GM19025 (cell line): Measurements from ENCODE around the gene EPB41L4B.
"Not testable (repeated sequence)": the region's sequence is repeated elsewhere in the genome, so short reads cannot be mapped to it uniquely, and the experiment has no call there.

ENCODE experiments used
- ATAC-seq: cut with Tn5 transposase; IDR thresholded peaks from one replicate; pipeline ENCODE4 v1.9.1; 2021; ENCODE audit warnings: mild to moderate bottlenecking, low read depth, moderate library complexity; ENCODE audit not compliant: unreplicated experiment

Gene EPB41L4B

DNA sequence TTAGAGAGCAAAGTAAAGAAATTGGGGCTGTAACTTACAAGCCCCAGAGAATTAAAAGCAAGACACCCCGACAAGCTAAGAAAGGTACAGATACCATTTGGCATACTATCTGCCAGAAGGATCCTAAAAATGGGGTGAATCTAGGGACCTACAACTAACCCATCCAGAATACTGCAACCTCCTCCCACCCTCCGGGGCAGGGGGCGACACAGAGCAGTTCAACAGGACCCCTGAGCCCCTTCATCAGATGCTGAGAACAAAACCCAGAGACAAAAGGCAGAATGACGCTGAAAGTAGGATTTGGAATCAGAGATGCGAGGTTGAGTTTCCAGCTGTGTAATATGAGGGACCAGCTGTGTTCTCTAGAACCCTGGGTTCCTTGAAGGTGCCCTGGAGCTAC is 71.2 kb downstream of the EPB41L4B start:
- ATAC-seq, result no peak

DNA sequence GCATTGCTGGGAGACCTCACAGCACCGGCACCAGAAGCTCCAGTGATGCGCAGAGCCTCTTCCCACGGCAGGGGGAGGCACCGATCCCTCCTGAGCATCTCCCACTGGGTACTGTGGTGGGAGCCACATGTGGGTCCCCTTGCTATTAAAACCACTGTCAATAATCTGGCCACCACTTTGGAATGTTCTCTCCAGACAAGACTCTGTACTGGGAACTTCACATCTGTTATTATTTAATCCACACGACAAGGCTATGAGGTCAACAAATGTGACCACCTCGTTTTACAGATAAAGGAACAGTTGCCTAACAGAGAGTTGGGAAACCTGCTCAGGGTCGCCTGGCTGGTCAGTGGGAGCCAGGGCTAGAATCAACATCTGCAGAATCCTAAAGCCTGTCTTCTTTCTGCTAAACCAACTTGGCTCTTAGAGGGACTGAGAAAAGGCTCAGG is 72.7 kb downstream of the EPB41L4B start:
- ATAC-seq, result no peak

DNA sequence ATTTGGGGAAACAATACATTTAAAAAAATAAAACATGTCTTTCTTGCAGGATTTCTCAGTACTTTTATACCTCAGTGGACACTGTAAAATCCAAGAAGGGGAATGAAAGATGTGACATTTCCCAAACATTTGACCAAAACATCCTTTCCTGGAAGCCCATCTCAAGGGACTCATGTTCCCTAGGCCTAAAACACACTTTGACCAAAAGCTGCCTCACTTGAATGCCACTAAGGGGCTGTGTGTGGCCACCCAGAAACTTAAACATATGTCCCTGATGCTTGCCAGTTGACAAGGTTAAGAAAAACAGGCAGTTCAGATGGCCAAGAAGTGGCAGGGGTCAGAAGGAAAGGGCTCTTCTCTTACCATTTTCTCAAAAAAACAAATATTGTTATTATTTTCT is 73.6 kb downstream of the EPB41L4B start:
- no peak for ATAC-seq

DNA sequence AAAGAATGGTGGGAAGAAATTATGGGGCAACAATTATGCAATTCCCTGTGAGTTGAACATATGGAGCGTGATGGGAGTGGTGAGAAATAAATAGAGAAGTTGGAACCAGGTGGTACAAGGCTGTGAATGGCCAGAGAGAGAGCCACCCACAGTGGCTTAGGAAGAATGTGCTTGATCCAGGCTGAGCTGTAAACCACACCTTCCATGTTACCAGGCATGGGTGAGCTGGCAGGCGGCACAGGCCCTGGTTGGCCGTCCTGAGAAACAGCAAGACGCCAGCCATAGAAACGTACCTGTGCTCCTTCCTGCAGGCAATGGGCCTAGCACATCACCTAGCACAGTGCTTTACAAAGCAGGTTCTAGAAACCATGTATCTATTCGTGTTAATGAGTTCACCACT is 74.3 kb downstream of the EPB41L4B start:
- ATAC-seq, result no peak

DNA sequence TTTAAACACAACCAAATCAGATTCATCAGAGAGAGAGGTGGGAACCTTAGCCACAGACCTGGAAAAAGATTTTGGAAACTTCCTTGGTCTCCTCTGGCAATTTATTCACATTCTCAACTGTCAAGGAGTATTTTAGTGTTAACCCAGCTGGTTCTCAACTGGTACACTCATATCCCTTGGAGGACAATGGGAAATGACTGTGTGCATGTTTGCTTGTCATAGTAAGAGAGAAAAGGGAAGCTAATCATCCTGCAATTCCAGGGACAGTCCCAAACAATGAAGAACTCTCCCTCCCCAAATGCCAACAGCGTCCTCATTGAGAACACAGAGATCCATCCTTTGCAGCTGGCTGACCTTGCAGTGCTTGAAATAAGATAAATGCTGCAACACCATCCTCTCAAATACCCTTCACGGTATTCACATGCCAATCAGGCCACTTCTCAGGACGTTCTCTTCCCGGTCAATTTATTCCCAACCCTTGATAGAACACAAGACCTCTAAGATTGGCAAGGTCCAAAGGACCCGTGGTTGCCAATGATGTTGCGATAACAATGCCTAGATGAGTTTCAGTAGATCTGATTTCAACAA is 75.5 kb downstream of the EPB41L4B start:
- no peak for ATAC-seq

DNA sequence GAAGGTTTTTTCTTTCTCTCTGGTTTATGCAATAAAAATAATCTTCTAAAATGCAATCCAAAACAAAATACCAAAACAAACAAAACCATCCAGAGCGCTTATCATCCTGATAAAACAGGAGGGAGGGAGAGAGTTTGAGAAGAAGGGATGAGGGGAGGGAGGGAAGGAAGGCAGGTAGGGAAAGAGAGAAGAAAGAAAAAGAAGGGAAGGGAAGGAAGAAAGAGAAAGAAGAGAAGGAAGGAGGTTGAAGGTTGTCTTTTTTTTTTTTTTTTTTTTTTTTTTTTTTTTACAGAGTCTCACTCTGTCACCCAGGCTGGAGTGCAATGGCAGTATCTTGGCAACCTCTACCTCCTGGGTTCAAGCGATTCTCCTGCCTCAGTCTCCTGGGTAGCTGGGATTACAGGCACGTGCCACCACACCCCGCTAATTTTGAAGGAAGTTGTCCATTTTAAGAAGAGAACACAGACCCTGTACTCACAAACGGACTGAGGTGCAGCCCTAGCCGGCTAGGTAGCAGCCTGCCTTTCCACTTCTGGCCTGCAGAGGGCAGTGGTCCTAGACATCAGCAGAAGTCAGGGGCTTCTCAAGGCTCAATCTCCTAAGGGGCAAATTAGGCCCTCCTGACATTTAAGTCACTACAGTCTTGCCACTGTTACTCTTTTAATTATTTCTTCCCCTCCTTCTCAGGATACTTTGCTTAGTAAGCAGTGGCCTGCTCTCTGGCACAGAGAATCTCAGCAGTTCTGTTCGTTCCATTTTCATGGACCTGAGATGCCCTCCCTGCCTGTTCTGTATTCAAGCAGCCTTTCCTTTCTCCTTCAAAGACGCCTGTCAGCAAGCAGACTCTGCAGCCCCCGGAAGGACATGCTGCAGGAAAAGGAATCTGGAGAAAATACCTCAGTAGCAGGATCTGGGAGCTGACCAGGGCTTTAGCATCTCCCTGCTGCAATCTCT is 76.4 kb downstream of the EPB41L4B start:
- peak; percentile 69 for ATAC-seq

DNA sequence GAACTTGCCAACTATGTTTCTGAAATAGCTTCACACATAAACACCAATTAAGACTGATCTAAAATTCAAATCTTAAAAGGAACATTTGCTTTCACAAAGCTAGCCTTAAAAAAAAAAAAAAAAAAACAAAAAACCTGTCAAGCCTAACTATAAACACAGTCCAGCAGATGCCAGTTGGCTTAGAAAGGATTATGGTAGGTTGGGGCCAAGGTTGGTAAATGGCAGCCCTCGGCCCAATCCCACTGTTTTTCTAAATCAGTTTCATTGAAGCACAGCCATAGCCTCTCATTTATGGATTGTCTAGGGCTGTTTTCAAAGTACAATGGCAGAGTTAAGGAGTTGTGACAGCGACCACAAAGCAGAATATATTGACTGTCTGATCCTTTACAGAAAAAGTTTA is 78.1 kb downstream of the EPB41L4B start:
- ATAC-seq, result no peak

DNA sequence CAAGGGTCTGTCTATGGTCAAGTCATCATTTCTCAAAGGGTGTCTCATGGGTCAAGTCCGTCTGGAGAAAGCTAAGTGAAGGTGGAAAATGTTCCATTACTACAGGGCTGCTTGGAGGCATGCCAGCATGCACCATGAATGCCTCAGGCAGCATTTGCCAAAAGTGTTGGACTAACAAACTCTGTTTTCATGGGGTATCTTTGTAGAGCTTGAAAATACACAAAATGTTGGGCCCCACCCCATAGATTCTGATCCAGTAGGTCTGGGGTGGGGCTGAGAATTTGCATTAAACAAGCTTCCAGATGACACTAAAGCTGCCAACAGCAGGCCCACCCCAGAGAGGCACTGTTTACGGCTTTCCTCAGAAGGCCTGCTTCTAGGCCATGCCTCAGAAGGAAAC is 78.8 kb downstream of the EPB41L4B start:
- ATAC-seq, result no peak

DNA sequence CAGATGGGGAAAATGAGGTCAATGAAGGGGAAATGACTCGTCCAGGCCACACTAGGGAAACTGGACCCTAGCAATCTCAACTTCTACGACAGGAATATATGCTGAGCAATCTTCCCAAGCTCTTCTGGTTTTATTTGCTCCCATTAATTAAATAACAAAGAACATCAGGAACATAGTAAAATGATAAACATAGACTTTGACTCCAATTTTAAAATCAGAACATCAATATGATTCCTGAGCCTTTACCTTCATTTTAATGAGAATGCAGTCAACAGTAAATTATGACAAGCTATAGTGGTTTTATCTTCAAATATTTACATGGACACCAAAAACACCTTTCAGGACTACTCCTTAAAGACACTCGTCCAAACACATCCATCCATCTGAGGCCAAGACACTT is 79.7 kb downstream of the EPB41L4B start:
- no peak for ATAC-seq

DNA sequence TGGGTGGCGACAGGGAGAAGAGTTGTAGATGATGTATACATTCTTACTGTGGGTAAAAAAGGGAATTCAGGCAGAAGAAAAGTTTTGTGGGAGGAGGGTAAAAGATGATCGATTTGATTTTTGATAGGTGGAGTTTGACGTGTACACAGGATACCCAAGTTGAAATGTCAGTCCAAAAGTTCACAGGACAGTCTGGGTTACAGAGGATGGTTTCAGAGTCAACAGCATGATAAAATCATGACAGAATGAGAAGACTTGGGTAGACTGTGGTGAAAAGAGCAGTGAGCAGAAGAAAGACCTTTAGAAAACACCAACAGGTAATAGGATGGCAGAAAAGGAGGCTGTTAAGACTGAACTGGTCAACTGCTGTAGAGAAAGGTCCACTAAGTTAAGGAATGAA is 81.6 kb downstream of the EPB41L4B start:
- ATAC-seq, result no peak

DNA sequence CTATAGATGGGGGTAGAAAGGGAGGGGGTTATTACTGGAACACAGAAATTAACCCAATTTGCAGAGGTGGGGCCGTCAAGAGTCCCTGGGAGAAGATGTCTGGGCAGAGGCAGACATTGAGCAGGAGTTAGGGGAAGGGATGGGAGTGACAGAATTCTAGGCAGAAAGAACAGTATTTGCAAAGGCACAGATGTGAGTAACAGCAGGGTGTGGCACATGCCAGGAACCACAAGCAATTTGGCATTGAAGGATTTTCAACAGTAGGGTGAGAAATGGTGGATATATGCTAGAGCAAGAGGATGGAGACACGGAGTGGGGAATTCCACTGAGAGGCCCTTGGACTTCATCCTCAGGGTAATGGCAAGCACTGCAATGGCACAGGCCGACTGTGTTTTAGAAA is 82.2 kb downstream of the EPB41L4B start:
- ATAC-seq, result no peak

DNA sequence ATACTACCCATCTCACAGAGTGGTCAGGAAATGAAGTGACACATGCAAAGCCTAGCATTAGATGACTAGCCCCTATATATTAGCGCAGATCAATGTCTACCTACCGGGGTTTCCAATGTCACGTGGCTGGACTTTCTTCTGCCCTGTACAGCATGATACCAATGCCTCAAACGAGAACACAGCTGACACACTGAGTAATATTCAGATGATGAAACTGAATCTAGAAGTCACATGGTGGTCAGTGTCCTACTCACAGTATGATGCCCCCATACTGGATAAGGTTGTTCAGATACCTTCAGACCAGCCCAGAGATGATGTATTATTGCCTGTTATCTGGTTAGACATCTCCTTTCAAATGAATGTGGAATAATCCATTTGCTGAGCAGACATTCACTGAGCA is 82.7 kb downstream of the EPB41L4B start:
- ATAC-seq, result no peak

DNA sequence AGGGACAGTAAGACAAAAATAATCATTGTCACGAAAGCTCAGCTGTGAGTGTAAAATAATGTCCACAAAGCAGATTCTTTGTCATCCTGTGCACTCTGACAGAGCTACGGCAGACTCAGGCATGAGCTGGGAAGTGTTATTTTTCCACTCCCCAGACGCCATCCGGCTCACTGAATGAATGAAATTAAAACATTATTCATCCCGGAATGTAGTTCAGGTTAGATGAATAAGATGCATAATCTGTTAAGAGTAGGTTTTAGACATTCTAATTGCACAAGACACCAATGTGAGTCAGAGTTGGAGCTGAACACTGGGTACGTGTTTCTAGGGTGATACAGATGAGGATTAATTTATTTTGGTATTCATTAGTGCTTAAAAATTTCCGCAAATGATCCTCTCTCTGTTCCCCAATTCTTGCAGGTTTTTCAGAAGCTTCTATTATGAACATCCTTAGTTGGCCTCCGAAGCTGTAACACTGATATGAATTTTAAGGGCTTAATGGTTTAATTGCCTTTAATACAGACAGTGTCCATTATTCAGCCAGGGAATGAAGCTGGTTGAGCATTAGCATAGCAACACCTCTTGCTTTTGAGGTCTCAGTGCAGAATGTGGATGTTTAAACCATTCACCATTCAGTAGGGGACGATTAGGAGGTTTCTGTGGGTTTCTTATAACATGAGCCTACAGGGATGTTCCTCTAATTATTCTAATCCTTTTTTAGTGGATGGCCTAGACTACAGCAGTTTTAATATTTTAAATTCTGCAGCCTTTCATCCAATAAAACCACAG is 88.2 kb downstream of the EPB41L4B start:
- ATAC-seq, result no peak

DNA sequence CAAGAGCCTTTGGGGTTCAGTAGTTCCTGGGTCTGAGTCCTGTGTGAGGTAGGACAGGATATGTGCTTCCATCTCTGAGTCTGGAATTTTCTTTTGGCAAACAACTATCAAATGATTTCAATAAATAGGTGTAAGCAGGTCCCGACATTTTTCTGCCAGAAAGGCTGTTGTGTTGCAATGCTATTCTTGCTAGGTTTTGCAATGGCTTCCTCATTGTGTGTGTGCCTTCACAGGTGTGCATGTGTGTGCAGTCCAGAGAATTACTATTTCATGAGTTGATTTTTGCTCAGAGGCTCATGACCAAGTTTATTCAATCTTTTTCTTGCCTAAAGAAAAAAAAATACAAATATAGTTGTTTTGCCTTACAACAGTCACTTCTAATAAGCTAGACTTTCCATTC is 89.3 kb downstream of the EPB41L4B start:
- no peak for ATAC-seq

DNA sequence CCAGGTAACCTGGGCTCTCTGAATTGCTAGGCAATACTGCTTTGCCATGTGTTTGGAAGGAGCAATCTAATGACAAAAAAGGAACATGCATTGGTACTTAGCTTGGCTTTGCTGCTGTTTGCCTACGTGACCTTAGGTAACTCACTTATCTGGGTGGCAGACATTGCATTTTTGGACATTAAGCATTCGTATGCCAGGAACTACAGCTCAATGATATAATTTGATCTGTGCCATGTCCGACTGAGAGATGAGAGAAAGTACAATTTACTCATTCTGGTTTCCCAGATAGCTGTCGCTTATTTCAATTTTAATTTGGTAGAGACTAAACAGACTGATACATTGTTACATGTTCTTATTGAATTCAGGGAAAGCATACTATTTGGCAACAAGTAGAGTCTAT is 90.6 kb downstream of the EPB41L4B start:
- no peak for ATAC-seq

DNA sequence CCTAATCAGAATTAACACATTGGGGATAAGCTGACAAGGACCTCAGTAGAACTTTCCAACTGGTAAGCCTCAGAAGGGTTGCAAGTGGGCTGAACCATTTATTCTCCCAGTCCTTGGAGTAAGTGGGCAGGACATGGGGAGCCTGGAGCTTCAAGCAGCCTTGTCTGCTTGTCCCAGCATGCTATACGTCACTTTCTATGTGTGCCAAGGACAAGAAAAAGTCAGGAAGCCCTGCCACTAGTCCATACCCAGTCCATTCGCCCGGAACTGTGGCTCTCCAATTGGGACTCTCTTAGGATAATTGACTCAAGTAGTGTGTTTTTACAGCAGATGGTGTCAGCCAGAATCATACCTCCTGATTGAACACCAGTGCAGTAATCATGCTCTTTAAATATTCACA is 91.2 kb downstream of the EPB41L4B start:
- ATAC-seq, result no peak

DNA sequence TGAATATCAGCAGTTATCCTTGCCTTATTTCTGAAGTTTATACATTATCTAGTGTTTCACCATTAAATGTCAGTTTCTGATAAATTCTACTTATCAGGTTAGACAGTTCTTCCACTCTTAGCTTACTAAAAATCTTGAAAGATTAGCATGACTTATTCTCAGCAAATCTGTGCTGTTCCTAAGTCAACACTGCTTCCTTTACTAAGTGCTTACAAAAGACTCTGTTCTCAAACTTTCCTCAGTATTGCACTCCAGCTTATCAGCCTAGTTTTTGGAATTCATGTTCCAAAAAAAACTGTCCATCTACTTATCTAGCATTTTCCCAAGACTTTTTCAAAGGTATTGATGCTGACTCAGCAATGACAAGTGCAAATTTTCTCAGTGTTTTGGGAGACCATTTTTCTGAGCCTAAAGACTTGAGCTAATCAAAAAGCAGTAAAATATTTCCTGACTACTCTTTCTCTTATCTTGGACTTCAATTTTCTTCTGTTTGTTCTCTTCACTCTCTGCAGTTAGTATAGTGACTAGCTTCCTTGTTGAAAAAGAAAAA is 92.7 kb downstream of the EPB41L4B start:
- ATAC-seq, result no peak

DNA sequence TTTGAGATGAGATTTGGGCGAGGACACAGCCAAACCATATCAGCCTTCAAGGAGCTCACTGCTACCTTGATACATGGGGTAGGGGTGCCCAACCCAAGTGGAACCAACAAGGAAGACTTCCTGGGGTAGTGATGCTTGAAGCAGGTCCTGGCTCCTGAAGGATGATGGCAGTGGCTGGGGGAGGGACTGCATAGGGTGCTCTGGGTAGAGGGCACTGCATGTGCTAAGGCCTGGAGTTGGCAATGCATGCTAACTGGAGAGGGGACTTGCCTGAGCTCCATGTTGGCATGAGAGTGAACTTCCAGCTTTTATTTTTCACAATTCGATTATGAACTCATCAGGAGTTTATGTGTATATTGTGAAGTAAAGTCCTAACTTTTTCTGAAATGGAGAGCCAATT is 95.2 kb downstream of the EPB41L4B start:
- ATAC-seq, result no peak

DNA sequence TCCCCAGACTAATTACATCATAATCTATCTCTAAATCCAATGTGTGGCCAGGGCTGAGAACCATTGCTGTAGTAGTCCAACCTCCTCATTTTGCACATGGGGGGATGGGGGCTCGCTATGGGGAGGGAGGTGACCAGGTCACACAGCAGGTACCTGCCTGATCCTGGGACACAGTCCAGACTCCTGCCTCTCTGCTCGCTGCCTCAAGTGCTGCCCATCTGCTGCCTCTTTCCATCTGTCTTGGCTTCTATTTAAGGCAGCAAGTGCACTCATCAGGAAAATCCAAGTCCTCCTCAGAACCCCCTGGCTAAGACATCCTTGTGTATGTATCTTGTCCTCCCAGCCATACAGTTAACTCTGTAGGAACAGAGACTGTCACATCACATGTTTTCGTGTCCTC is 96.1 kb downstream of the EPB41L4B start:
- no peak for ATAC-seq

DNA sequence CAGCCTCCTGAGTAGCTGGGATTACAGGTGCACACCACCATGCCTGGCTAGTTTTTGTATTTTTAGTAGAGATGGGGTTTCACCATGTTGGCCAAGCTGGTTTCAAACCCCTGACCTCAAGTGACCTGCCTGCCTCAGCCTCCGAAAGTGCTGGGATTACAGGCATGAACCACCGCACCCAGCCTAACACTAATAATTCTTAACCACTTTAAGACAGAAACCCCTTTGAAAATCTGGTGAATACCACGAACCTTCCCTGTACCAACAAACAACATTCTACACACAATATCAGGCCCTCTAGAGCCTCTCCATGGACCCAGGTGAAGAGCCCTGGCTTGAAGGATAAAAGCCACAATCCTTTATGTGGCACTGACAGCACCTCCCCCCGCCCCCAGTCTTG is 102.6 kb downstream of the EPB41L4B start:
- not testable (repeated sequence) for ATAC-seq

DNA sequence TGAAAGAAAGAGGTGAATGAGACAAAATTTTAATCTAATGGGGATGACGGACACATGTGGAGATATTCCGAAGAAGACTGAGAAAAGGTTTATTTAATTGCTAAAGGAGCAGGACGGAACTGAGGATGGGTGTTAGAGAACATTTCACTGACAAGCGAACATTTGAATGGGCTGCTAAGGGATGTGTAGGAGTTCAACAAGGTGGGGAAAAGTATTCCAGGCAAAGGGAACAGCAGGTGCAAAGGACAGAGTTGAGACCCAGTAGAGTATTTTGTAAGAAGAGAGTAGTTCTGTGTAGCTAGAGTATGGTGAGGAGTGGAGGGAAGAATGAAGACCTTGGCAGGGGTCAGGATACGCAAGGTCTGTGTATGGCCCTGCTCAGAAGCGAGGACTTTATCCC is 106.4 kb downstream of the EPB41L4B start:
- no peak for ATAC-seq
